Uterus (tissue), 2 donors: Measurements from ENCODE around the gene CYP26C1.

Experiments
- CTCF ChIP-seq, 4 experiments: fragments of 200-600 bp in 2 of 4; fragments of 450-650 bp in 2 of 4; sonication (generic) in 2 of 4; IDR thresholded peaks; one replicate each; pipeline ENCODE4 v1.5.1; 2016 to 2019; ENCODE audit warnings: antibody characterized with exemption in 4 of 4, mild to moderate bottlenecking in 2 of 4, moderate library complexity in 1 of 4
- POLR2A ChIP-seq, 2 donors: fragments of 450-650 bp; IDR thresholded peaks; one replicate each; pipeline ENCODE4 v1.6.1; 2016; ENCODE audit warnings: antibody characterized with exemption in 2 of 2, mild to moderate bottlenecking in 1 of 2, moderate library complexity in 1 of 2

- no peak for TF ChIP-seq POLR2A (IDR thresholded peaks at IDR 0.05)
- TF ChIP-seq CTCF (IDR thresholded peaks at IDR 0.05): no peak
Observed at GRCh38 chr10:93113042-93113441, 52.4 kb downstream of the CYP26C1 start.
